ENCODE data around the gene ZNF862. TPM values are rescaled to one million over a fixed set of nuclear protein-coding genes. Genes with fewer than 3 reads are reported as not detected.

ZNF862 gene
- total RNA-seq, 1 donor from 2014 or later, result 16.4 TPM

DNA sequence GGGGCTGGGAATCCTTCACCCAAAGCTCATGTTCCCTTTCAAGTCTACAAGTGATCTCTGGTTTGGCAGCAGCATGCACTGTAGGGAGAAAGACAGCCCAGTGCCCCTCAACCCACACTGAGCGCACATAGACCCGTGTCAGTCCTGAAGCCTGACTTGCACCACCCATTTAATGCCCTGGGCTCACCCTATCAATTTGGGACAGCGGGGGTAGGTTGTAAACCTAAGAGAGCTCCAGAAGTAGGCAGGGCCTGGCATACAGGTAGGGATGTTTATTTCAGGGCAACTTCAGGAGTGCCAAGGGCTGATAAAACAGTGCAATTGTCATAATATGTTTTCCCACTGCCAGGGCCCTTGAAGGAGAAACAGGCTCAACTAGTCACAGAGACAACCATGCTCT, 32.1 kb downstream of the ZNF862 start:
- Mint-ChIP-seq H3K36me3 (ENCODE audit: low read depth) (peaks cover 18% of the 10 kb centered on the region), H3K9me3 (no peaks in the 10 kb centered on the region), H3K27me3 (ENCODE audit: low read depth) (no peaks in the 10 kb centered on the region), H3K4me1 (ENCODE audit: low read depth) (peaks cover 73% of the 10 kb centered on the region), H3K4me3 (ENCODE audit: low read depth) (no peak overlapping the region), H3K27ac (peak overlapping the region; percentile 88)
- no peak for DNase-seq (ENCODE audit: low spot score)
- intact Hi-C loops (cut with micrococcal nuclease), result loop anchor here (5.0 to 10.0 kb wide), 5 partner anchors 98 to 1173 kb away; partner anchors contain the start of genes CUL1, GIMAP5, ZNF467 and ZNF775

DNA sequence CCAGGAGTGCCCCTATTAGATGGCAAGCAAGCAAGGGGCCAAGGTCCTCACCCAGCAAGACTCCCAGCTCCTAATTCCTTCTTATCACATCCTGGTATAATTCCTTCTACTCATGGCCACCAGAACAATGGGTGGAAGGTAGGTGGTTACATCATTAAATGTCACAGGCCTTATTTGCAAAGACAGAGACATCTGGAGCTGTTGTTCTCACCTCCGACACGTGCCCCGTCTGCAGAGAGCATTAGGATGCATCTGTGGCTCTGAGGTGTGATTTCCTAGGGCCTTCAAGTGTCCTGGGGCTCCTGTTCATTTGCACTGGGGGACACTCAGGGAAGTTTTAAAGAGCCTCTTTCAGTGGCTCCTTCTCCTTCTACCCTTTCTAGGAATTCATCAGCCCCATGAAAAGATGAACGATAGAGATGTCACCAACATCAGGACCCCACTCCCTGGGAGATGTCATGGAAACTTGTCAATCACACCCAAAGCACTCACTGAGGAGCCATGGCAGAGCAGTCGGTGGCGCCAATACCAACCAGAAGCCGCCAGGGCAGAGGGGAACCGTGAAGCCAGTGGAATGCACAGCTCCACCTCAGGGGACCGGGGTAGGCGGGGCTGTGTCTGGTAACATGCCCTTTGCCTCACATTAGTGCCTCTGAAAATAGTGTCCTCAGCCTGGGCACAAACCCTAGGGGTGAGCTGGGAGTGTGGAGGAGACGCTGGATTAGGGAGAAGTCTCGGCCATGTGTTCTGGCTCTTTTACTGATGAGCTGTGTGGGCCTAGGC, 32.7 kb downstream of the ZNF862 start:
- no peak overlapping the region for H3K4me3 Mint-ChIP-seq (ENCODE audit: low read depth)
- peaks cover 19% of the 10 kb centered on the region for H3K36me3 Mint-ChIP-seq (ENCODE audit: low read depth)
- H3K9me3 Mint-ChIP-seq, result no peaks in the 10 kb centered on the region
- no peaks in the 10 kb centered on the region for H3K27me3 Mint-ChIP-seq (ENCODE audit: low read depth)
- peak overlapping the region; percentile 48 for H3K27ac Mint-ChIP-seq
- peaks cover 73% of the 10 kb centered on the region for H3K4me1 Mint-ChIP-seq (ENCODE audit: low read depth)
- intact Hi-C loops (cut with micrococcal nuclease), result loop anchor here (5.0 to 10.0 kb wide), 5 partner anchors 99 to 1174 kb away; partner anchors contain the start of genes CUL1, GIMAP5, ZNF467 and ZNF775
- no peak for DNase-seq (ENCODE audit: low spot score)

DNA sequence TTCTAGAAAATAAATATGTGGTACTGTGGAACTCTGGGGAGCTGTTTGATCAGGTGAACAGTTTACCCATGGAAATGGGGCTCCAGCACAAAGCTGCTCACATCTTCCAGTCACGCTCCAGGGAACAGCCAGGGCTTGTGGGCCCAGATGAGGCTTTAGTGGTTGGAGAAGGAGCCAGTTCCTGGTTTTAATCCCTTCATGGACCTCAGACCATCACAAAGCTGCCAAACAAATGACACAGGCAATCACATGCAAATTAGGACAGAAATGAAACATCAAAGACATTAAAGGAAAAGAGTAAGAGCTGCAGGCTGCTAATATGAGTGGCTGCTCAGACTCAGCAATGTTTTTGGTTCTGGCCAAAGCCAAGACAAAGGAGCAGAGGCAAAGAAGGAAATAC, 33.4 kb downstream of the ZNF862 start:
- Mint-ChIP-seq H3K27ac (peak overlapping the region; percentile 48), H3K4me3 (ENCODE audit: low read depth) (peak overlapping the region; percentile 38), H3K4me1 (ENCODE audit: low read depth) (peaks cover 69% of the 10 kb centered on the region), H3K9me3 (no peaks in the 10 kb centered on the region), H3K27me3 (ENCODE audit: low read depth) (no peaks in the 10 kb centered on the region), H3K36me3 (ENCODE audit: low read depth) (peaks cover 24% of the 10 kb centered on the region)
- DNase-seq (ENCODE audit: low spot score), result no peak
- intact Hi-C loops (cut with micrococcal nuclease), result loop anchor here (5.0 to 10.0 kb wide), 5 partner anchors 99 to 1174 kb away; partner anchors contain the start of genes CUL1, GIMAP5, ZNF467 and ZNF775

DNA sequence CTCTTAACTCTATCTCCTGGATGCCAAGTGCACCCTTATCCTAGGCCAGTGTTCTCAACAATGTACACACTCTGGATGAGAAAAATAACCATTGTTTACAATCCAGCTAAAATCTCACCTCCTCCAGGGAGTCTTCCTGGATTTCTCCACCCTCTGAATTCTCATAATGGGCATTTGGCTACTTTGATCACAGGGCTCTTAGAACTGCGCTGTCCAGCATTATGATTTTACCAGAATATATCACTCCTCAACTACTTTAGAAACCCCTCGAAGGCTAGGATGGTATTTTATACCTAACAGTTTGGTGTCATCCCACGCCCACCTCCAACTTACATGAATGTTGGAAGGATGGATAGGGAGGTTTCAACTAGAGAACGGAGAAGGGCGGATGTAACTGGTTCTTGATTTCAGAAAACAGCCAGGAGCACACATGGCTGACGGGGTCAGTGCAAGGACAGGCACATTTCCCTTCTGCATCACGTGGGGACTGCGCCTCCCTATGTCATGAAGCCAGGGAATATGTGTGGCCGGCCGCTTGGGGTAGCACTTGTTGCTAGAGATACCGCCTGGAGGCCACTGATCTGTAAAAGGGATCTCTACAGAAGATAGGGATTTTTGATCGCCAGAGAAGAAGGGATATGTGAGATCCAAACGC, 34.4 kb downstream of the ZNF862 start:
- Mint-ChIP-seq H3K9me3 (no peaks in the 10 kb centered on the region), H3K4me1 (ENCODE audit: low read depth) (peaks cover 59% of the 10 kb centered on the region), H3K4me3 (ENCODE audit: low read depth) (peak overlapping the region; percentile 89), H3K27ac (peak overlapping the region; percentile 90), H3K36me3 (ENCODE audit: low read depth) (peaks cover 23% of the 10 kb centered on the region), H3K27me3 (ENCODE audit: low read depth) (no peaks in the 10 kb centered on the region)
- no peak for DNase-seq (ENCODE audit: low spot score)
- intact Hi-C loops (cut with micrococcal nuclease), result loop anchor here (1.0 to 10.0 kb wide), 7 partner anchors 34 to 1175 kb away; partner anchors contain the start of genes ACTR3C, CUL1, GIMAP5 and LRRC61

DNA sequence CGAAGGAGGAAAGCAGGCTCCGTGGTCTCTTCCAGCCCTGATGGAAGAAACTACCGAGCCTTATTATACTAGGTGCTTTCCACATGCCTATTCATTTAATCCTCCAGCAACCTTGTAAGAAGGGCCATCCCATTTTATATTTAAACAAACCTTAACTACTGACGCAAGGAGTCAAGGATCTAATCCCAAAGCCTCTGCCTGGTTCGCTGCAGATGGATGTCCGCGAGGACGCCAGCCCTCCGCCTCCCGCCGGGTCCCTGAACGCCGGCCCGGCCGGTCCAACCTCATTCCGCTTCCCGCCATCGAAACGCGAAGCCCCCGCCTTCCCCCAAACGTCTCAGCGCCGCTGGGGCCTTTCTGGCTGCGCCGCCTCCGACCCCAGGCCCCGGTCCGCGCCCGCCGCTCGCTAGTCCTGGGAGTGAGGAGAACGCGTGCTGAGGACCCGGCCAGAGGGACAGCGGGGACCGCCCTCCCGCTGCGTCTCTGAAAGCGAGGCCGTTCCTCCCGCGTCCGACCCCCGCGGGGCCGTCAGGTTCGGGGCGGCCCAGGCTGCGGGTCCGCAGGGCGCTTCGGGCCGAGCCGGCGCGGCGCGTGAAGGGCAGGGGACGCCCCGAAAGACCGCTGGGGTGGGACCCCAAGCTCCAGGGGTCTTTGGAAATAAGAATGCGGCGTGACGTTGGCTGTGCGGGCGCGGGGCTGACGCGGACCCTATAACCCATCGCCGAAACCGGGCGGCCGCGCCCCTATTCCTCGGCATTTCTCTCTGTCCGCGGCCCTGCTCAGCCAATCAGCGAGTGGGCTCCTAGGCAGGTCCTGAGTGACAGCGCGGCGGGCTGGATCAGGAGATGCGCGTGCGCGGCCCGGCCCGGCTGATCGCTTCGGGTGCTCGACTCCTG, 35.1 kb downstream of the ZNF862 start, which contains the start of gene ATP6V0E2:
TSS of gene ATP6V0E2 (plus strand) at position 896 of the 896 bp plus-strand sequence. CDS start 97 bp downstream, outside the sequence.
- Mint-ChIP-seq H3K36me3 (ENCODE audit: low read depth) (peaks cover 28% of the 10 kb centered on the region), H3K4me1 (ENCODE audit: low read depth) (peaks cover 57% of the 10 kb centered on the region), H3K9me3 (no peaks in the 10 kb centered on the region), H3K27me3 (ENCODE audit: low read depth) (no peaks in the 10 kb centered on the region), H3K4me3 (ENCODE audit: low read depth) (peak within 1 kb of the TSS; percentile 89), H3K27ac (peak within 1 kb of the TSS; percentile 90)
- peak; percentile 91 for DNase-seq (ENCODE audit: low spot score)
- intact Hi-C loops (cut with micrococcal nuclease), result loop anchor here (1.0 to 10.0 kb wide), 7 partner anchors 35 to 1176 kb away; partner anchors contain the start of genes ACTR3C, CUL1, GIMAP5 and LRRC61

DNA sequence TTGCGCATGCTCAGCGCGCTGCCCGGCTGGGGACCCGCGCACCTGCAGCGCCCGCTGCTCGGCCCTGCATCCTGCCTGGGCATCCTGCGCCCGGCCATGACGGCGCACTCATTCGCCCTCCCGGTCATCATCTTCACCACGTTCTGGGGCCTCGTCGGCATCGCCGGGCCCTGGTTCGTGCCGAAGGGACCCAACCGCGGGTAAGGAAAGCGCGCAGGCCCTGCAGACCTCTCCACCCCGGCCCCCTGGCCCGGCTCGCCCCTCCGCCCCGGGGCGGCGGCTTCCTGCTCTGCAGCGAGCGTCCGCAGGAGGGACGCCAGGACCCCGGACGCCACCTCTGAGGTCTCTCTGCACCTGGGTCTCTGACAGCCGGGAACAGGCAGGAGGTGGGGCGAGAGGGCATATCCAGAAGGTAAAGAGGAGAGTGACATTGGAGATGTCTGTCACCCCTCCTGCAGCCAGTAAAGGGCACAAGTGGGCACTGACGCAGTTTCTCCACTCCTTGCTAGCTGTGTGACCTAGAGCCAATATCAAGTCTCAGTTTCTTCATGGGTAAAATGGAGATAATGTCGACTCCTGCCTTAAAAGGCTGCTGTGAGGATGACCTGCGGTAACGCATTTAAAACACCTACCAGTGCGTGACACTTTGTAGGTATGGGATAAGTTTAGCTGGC, 35.9 kb downstream of the ZNF862 start:
- Mint-ChIP-seq H3K27ac (peak overlapping the region; percentile 70), H3K4me1 (ENCODE audit: low read depth) (peaks cover 51% of the 10 kb centered on the region), H3K9me3 (no peaks in the 10 kb centered on the region), H3K36me3 (ENCODE audit: low read depth) (peaks cover 29% of the 10 kb centered on the region), H3K4me3 (ENCODE audit: low read depth) (peak overlapping the region; percentile 80), H3K27me3 (ENCODE audit: low read depth) (no peaks in the 10 kb centered on the region)
- no peak for DNase-seq (ENCODE audit: low spot score)
- intact Hi-C loops (cut with micrococcal nuclease), result loop anchor here (1.0 to 10.0 kb wide), 7 partner anchors 36 to 1177 kb away; partner anchors contain the start of genes ACTR3C, CUL1, GIMAP5 and LRRC61

DNA sequence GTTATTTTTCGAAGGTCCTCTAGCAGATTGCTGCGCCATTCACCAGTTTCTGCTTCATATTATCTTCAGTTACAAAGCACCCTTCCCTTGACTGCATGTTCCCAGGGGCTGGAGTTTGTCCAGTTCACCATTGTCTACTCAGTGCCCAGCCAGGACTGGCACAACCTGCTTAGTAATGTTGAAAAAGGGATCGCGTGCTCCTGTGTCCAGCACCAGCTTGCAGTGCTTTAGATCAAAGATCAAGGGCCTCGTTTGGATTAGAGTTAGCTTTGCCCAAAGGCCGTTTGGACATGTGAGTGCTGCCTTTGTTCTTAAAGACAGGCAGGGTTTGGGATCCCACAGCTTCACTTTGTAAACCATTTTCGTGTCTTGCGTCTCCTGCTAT, 36.5 kb downstream of the ZNF862 start:
- no peaks in the 10 kb centered on the region for H3K9me3 Mint-ChIP-seq
- no peak for DNase-seq (ENCODE audit: low spot score)
- H3K36me3 Mint-ChIP-seq (ENCODE audit: low read depth), result peaks cover 30% of the 10 kb centered on the region
- no peak overlapping the region for H3K27ac Mint-ChIP-seq
- H3K4me3 Mint-ChIP-seq (ENCODE audit: low read depth), result peak overlapping the region; percentile 80
- peaks cover 47% of the 10 kb centered on the region for H3K4me1 Mint-ChIP-seq (ENCODE audit: low read depth)
- H3K27me3 Mint-ChIP-seq (ENCODE audit: low read depth), result no peaks in the 10 kb centered on the region
- intact Hi-C loops (cut with micrococcal nuclease), result loop anchor here (5.0 to 10.0 kb wide), 5 partner anchors 102 to 1177 kb away; partner anchors contain the start of genes CUL1, GIMAP5, ZNF467 and ZNF775

DNA sequence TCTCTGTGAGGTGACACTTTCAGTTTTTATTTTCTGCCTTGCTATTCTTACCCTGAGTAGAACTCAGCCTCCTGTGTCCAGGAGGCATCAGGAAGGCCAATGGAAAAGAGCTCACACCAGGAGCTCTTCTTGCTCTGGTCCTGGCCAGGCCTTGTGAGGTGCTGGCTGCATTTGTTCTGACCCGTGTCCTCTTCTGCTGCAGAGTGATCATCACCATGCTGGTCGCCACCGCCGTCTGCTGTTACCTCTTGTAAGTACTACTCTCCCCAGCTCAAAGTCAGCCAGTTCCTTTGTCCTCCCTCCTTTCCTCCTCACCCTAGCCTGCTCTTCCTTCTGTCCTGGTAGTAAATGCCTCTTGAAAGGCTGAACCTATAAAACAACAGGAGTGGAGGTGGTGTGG, 37.2 kb downstream of the ZNF862 start:
- peaks cover 32% of the 10 kb centered on the region for H3K36me3 Mint-ChIP-seq (ENCODE audit: low read depth)
- no peaks in the 10 kb centered on the region for H3K9me3 Mint-ChIP-seq
- no peak overlapping the region for H3K27ac Mint-ChIP-seq
- intact Hi-C loops (cut with micrococcal nuclease), result loop anchor here (10.0 kb wide), 2 partner anchors 251 to 859 kb away; partner anchors contain the start of gene GIMAP5
- no peak for DNase-seq (ENCODE audit: low spot score)
- peaks cover 39% of the 10 kb centered on the region for H3K4me1 Mint-ChIP-seq (ENCODE audit: low read depth)
- H3K27me3 Mint-ChIP-seq (ENCODE audit: low read depth), result no peaks in the 10 kb centered on the region
- peak overlapping the region; percentile 80 for H3K4me3 Mint-ChIP-seq (ENCODE audit: low read depth)

DNA sequence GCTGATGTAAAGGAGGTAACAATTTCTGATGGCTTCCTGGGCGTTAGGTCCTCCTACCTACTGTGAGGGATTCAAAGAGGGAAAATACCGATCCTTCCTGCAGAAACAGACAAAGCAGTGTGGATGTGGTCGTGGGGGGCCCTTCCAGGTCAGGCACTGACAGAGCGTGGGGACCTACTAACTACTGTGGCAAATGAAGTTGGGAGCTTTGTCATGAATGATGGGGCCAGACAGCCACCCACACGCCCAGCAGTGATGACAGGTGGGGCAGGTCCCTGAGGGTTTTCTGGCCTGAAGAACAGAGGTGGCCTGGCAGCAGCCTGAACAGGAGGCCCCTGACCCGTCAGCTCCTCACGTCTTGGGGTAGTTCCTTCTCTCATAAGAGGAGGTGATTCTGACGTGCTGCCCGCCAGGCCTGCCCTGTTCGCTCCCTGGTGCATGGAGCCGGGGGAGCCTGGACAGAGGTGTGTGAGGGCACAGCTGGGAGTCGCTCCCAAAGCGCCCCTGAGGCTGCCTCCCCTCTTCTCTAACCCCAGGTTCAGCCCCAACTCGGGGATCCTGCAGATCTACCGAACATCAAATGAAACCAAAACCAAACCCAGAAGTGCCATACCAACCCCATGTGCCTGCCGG, 39.8 kb downstream of the ZNF862 start:
- Mint-ChIP-seq H3K27ac (no peak overlapping the region), H3K4me1 (ENCODE audit: low read depth) (peaks cover 18% of the 10 kb centered on the region), H3K27me3 (ENCODE audit: low read depth) (no peaks in the 10 kb centered on the region), H3K4me3 (ENCODE audit: low read depth) (no peak overlapping the region), H3K9me3 (no peaks in the 10 kb centered on the region), H3K36me3 (ENCODE audit: low read depth) (peaks cover 27% of the 10 kb centered on the region)
- intact Hi-C loops (cut with micrococcal nuclease), result loop anchor here (10.0 kb wide), 2 partner anchors 253 to 857 kb away; partner anchors contain the start of gene GIMAP5
- DNase-seq (ENCODE audit: low spot score), result no peak

DNA sequence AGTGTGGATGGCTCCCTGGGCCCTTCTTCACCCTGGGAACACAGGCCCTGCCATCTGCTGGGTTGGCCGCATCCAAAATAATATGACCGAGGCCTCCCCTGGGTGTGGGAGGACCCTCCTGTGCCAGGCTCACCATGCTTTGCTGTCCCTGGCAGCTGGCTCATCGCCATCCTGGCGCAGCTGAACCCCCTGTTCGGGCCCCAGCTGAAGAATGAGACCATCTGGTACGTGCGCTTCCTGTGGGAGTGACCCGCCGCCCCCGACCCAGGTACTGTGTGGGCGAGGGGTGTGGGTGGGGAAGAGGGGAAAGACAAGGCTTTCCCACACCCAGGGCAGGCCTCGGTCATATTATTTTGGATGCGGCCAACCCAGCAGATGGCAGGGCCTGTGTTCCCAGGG, 40.3 kb downstream of the ZNF862 start:
- H3K27me3 Mint-ChIP-seq (ENCODE audit: low read depth), result no peaks in the 10 kb centered on the region
- DNase-seq (ENCODE audit: low spot score), result no peak
- H3K9me3 Mint-ChIP-seq, result no peaks in the 10 kb centered on the region
- peaks cover 22% of the 10 kb centered on the region for H3K4me1 Mint-ChIP-seq (ENCODE audit: low read depth)
- intact Hi-C loops (cut with micrococcal nuclease), result loop anchor here (10.0 kb wide), 2 partner anchors 254 to 856 kb away; partner anchors contain the start of gene GIMAP5
- H3K27ac Mint-ChIP-seq, result no peak overlapping the region
- H3K36me3 Mint-ChIP-seq (ENCODE audit: low read depth), result peaks cover 27% of the 10 kb centered on the region
- H3K4me3 Mint-ChIP-seq (ENCODE audit: low read depth), result no peak overlapping the region

DNA sequence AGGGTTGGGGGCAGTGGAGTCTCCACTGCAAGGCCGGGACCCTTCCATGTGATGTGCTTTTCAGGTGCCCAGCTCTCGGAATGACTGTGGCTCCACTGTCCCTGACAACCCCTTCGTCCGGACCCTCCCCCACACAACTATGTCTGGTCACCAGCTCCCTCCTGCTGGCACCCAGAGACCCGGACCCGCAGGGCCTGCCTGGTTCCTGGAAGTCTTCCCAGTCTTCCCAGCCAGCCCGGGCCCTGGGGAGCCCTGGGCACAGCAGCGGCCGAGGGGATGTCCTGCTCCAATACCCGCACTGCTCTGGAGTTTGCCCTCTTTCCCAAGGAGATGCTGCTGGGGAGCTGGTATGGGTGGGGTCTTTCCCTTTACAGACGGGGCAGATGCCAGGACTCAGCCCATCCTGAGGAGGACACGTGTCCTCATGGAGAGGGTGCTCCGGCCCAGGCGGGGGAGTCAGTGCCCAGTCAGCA, 41.1 kb downstream of the ZNF862 start:
- H3K4me3 Mint-ChIP-seq (ENCODE audit: low read depth), result no peak overlapping the region
- H3K27me3 Mint-ChIP-seq (ENCODE audit: low read depth), result no peaks in the 10 kb centered on the region

More for the DNA sequence above, 41.1 kb downstream of the ZNF862 start:
- Mint-ChIP-seq H3K9me3 (no peaks in the 10 kb centered on the region), H3K27ac (no peak overlapping the region), H3K36me3 (ENCODE audit: low read depth) (peaks cover 27% of the 10 kb centered on the region), H3K4me1 (ENCODE audit: low read depth) (peaks cover 25% of the 10 kb centered on the region)
- DNase-seq (ENCODE audit: low spot score), result no peak
- intact Hi-C loops (cut with micrococcal nuclease), result loop anchor here (10.0 kb wide), 2 partner anchors 255 to 855 kb away; partner anchors contain the start of gene GIMAP5
